Natural killer cell (primary cell): Measurements from ENCODE around the gene RELT. TPM values are rescaled to one million over a fixed set of nuclear protein-coding genes. Genes with fewer than 3 reads are reported as not detected.

Experiments used
- ATAC-seq, 3 donors: fragments of 150-1000 bp in 2 of 3; fragments of 200-7000 bp in 1 of 3; cut with Tn5 transposase; 1 replicate in 1 of 3; 2 replicates in 2 of 3; pipeline ENCODE4 v1.10.0; 2021; ENCODE audit warnings: mild to moderate bottlenecking in 2 of 3, moderate library complexity in 2 of 3
- DNase-seq, 2 donors: peaks; one replicate each; pipeline versions ENCODE4 v3.0.0 to v3.0.0-alpha.2; 2013 to 2021; ENCODE audit warnings: mixed read lengths in 1 of 2
- H3K27ac ChIP-seq: one replicate; pipeline ENCODE4 v1.5.1; 2013; ENCODE audit warnings: mild to moderate bottlenecking, low read length
- H3K27me3 ChIP-seq: one replicate; pipeline ENCODE4 v1.6.1; 2013; ENCODE audit warnings: low read length; ENCODE audit not compliant: control insufficient read depth, insufficient read depth
- H3K36me3 ChIP-seq: one replicate; pipeline ENCODE4 v1.6.1; 2013; ENCODE audit warnings: low read length; ENCODE audit not compliant: control insufficient read depth, insufficient read depth
- H3K4me1 ChIP-seq: one replicate; pipeline ENCODE4 v1.6.1; 2013; ENCODE audit warnings: low read length; ENCODE audit not compliant: control insufficient read depth, insufficient read depth
- H3K4me3 ChIP-seq: one replicate; pipeline ENCODE4 v1.5.1; 2013; ENCODE audit warnings: low read length
- H3K9me3 ChIP-seq: one replicate; pipeline ENCODE4 v1.6.1; 2013; ENCODE audit warnings: low read length; ENCODE audit not compliant: control insufficient read depth, insufficient read depth
- H3K27ac Mint-ChIP-seq, 2 donors: one replicate each; pipeline ENCODE4 v1.8.0; 2022; ENCODE audit warnings: mild to moderate bottlenecking in 2 of 2, mixed read lengths in 2 of 2, moderate library complexity in 1 of 2
- H3K27me3 Mint-ChIP-seq, 2 donors: one replicate each; pipeline ENCODE4 v1.8.0; 2022; ENCODE audit warnings: low read depth in 2 of 2, mixed read lengths in 2 of 2
- H3K36me3 Mint-ChIP-seq: one replicate; pipeline ENCODE4 v1.8.0; 2022; ENCODE audit warnings: mixed read lengths
- H3K4me1 Mint-ChIP-seq, 2 donors: one replicate each; pipeline ENCODE4 v1.8.0; 2022; ENCODE audit warnings: mixed read lengths in 2 of 2
- H3K4me3 Mint-ChIP-seq: one replicate; pipeline ENCODE4 v1.8.0; 2022; ENCODE audit warnings: mild to moderate bottlenecking, moderate library complexity, mixed read lengths
- H3K9me3 Mint-ChIP-seq, 2 donors: one replicate each; pipeline ENCODE4 v1.8.0; 2022; ENCODE audit warnings: mixed read lengths in 2 of 2
- CTCF ChIP-seq: fragments of 200-600 bp; IDR thresholded peaks from one replicate; pipeline ENCODE4 v1.8.0; 2022; ENCODE audit warnings: antibody characterized with exemption
- WGBS: methylation state at CpG from one replicate; pipeline ENCODE4 v1.1.7; 2013; ENCODE audit warnings: missing lambda C conversion rate; ENCODE audit not compliant: insufficient coverage; 5-methylcytosine and 5-hydroxymethylcytosine counted together
- intact Hi-C: fragments of 100-400 bp; cut with micrococcal nuclease; formaldehyde crosslinking; loops from one replicate; pipeline ENCODE4 v1.14.2; 2022
- total RNA-seq, 4 donors: library from RNA; stranded (reverse); fragments of 120-200 nt in 1 of 4; gene quantifications; one replicate each; pipeline versions ENCODE4 v1.2.3 to v1.2.4, GENCODE V29; 2013 to 2022

The RELT gene
- total RNA-seq, 3 donors from 2014 or later (not counting 1 experiment from before 2014, with no cell fraction given) = 132 to 264 (median 151) TPM

GRCh38 chr11:73337846-73338245, 38.4 kb upstream of the RELT start:
- TF ChIP-seq CTCF = no peak
- no peak overlapping the region for H3K27ac ChIP-seq
- WGBS = 86% methylated on average over 2 of the region's 2 CpGs
- no peaks in the 10 kb centered on the region for H3K4me1 ChIP-seq
- no peak for ATAC-seq
- peaks cover 0 to 3% of the 10 kb centered on the region in 2 donors for H3K27me3 Mint-ChIP-seq
- no peaks in the 10 kb centered on the region for H3K9me3 Mint-ChIP-seq
- no peak overlapping the region for H3K4me3 Mint-ChIP-seq
- no peaks in the 10 kb centered on the region for H3K36me3 ChIP-seq
- no peaks in the 10 kb centered on the region for H3K9me3 ChIP-seq
- intact Hi-C loops = no loop called here
- no peak overlapping the region for H3K27ac Mint-ChIP-seq
- DNase-seq = no peak
- H3K36me3 Mint-ChIP-seq = no peaks in the 10 kb centered on the region
- H3K4me3 ChIP-seq = no peak overlapping the region
- H3K4me1 Mint-ChIP-seq = no peaks in the 10 kb centered on the region
- H3K27me3 ChIP-seq = no peaks in the 10 kb centered on the region

DNA sequence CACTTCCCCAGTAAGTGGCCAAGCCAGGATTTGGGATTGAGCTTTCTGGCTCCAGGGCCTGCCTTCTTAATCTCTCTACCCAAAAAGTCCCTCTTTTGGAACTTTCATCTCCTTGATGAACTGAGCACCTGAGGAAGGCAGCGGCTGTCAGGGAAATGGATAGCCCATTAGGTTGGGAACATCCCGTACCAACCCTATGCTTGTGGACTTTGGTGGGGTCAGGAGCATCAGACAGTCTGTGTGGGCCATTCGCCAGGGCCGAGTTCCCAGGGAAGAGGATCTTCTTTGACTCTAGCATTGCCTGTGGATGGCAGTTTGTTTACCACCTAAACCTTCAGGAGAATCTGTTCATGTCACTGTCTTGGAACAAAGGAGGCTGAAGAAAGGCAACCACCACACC, 37.9 kb upstream of the RELT start:
- no peaks in the 10 kb centered on the region for H3K27me3 ChIP-seq
- H3K27me3 Mint-ChIP-seq = peaks cover 0 to 3% of the 10 kb centered on the region in 2 donors
- H3K4me3 ChIP-seq = no peak overlapping the region
- no peaks in the 10 kb centered on the region for H3K4me1 ChIP-seq
- H3K4me1 Mint-ChIP-seq = no peaks in the 10 kb centered on the region
- H3K36me3 Mint-ChIP-seq = no peaks in the 10 kb centered on the region
- H3K9me3 Mint-ChIP-seq = no peaks in the 10 kb centered on the region
- no peak for TF ChIP-seq CTCF
- no peaks in the 10 kb centered on the region for H3K36me3 ChIP-seq
- ATAC-seq (no peak), DNase-seq (no peak)
- no peak overlapping the region for H3K4me3 Mint-ChIP-seq
- H3K27ac Mint-ChIP-seq = no peak overlapping the region
- no peak overlapping the region for H3K27ac ChIP-seq
- 86% methylated on average over 4 of the region's 4 CpGs for WGBS
- no peaks in the 10 kb centered on the region for H3K9me3 ChIP-seq
- intact Hi-C loops = no loop called here

DNA sequence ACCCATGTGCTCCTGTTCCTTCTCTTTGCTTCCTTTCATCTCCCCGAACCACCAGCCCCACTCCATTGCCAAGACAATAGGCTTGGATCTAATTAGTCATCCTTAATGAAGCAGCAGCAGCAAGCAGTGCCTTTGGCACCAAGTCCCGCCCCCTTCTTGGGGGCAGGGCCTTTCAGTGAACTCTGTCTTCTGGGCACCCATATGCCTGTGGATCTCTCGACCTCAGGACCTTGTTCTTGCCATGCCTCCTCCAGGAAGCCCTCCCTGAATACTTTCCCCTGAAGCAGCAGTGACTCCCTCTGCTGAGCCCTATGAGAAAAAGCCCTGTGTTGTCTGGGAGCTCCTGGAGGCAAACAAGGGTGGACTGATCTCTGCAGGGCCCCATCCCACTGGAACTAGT, 36.0 kb upstream of the RELT start:
- H3K36me3 ChIP-seq = no peaks in the 10 kb centered on the region
- no peak overlapping the region for H3K4me3 ChIP-seq
- no peaks in the 10 kb centered on the region for H3K36me3 Mint-ChIP-seq
- no peaks in the 10 kb centered on the region for H3K27me3 ChIP-seq
- no peak for DNase-seq
- no peak for TF ChIP-seq CTCF
- 71% methylated on average over 3 of the region's 3 CpGs for WGBS
- intact Hi-C loops = no loop called here
- ATAC-seq = no peak
- H3K4me3 Mint-ChIP-seq = no peak overlapping the region
- no peak overlapping the region for H3K27ac ChIP-seq
- no peaks in the 10 kb centered on the region for H3K9me3 Mint-ChIP-seq
- peaks cover 0 to 3% of the 10 kb centered on the region in 2 donors for H3K27me3 Mint-ChIP-seq
- H3K9me3 ChIP-seq = no peaks in the 10 kb centered on the region
- no peaks in the 10 kb centered on the region for H3K4me1 ChIP-seq
- no peak overlapping the region for H3K27ac Mint-ChIP-seq
- H3K4me1 Mint-ChIP-seq = no peaks in the 10 kb centered on the region

DNA sequence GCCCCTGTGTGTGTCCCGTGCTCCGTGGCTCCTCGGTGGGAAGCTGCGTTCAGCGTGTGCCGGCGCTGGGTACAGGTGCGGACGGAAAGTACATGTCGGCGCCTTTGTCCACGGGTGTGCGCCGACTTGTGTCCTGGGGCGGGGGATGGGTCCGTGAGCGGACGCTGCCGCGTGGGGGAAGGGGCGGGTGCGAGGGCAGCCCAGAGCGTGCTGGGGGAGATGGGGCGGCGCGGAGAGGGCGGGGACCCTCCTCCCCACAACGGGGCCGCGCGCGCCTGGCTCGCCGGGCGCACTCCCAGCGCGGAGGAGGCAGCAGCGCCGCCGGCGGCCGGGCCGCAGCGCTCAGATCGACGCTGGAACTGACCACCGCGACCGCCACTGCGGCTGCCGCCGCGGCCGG, 33.6 kb upstream of the RELT start:
- no peaks in the 10 kb centered on the region for H3K9me3 Mint-ChIP-seq
- H3K27me3 Mint-ChIP-seq = peaks cover 0 to 3% of the 10 kb centered on the region in 2 donors

More for the DNA sequence above, 33.6 kb upstream of the RELT start:
- Histone ChIP-seq H3K9me3 (no peaks in the 10 kb centered on the region), H3K4me1 (no peaks in the 10 kb centered on the region), H3K27ac (no peak overlapping the region), H3K36me3 (no peaks in the 10 kb centered on the region), H3K27me3 (no peaks in the 10 kb centered on the region), H3K4me3 (no peak overlapping the region)
- ATAC-seq (no peak), DNase-seq (no peak)
- H3K4me1 Mint-ChIP-seq = no peaks in the 10 kb centered on the region
- WGBS = 91% methylated on average over 54 of the region's 54 CpGs
- no peak overlapping the region for H3K27ac Mint-ChIP-seq
- TF ChIP-seq CTCF = no peak
- intact Hi-C loops = no loop called here
- H3K4me3 Mint-ChIP-seq = no peak overlapping the region
- H3K36me3 Mint-ChIP-seq = no peaks in the 10 kb centered on the region
